Suprapubic skin (tissue), 4 donors: ENCODE measurements around the gene AVL9. TPM values are rescaled to one million over a fixed set of nuclear protein-coding genes. Genes with fewer than 3 reads are reported as not detected.

Source experiments
- DNase-seq, 2 donors: peaks; one replicate each; pipeline ENCODE4 v3.0.0-alpha.2; 2019; ENCODE audit warnings: low spot score in 2 of 2
- H3K27ac ChIP-seq: fragments of 200-600 bp; sonication (generic); one replicate; pipeline ENCODE4 v1.5.1; 2019
- H3K27me3 ChIP-seq: fragments of 200-600 bp; sonication (generic); one replicate; pipeline ENCODE4 v1.5.1; 2019
- H3K36me3 ChIP-seq: fragments of 200-600 bp; sonication (generic); one replicate; pipeline ENCODE4 v1.5.1; 2019
- H3K4me1 ChIP-seq: fragments of 200-600 bp; sonication (generic); one replicate; pipeline ENCODE4 v1.5.1; 2019
- H3K4me3 ChIP-seq: fragments of 200-600 bp; sonication (generic); one replicate; pipeline ENCODE4 v1.5.1; 2019; ENCODE audit warnings: mild to moderate bottlenecking
- H3K9me3 ChIP-seq: fragments of 200-600 bp; sonication (generic); one replicate; pipeline ENCODE4 v1.5.1; 2019
- CTCF ChIP-seq, 2 donors: fragments of 200-600 bp in 1 of 2; fragments of 450-650 bp in 1 of 2; sonication (generic) in 1 of 2; IDR thresholded peaks; one replicate each; pipeline ENCODE4 v1.5.1; 2016 to 2019; ENCODE audit warnings: antibody characterized with exemption in 2 of 2, mild to moderate bottlenecking in 1 of 2, moderate library complexity in 1 of 2
- EP300 ChIP-seq: sonication (generic); formaldehyde crosslinking; IDR thresholded peaks from one replicate; pipeline ENCODE4 v1.6.1; 2017; ENCODE audit warnings: antibody characterized with exemption
- POLR2A ChIP-seq, 2 donors: fragments of 450-650 bp; IDR thresholded peaks; one replicate each; pipeline ENCODE4 v1.6.1; 2017; ENCODE audit warnings: antibody characterized with exemption in 2 of 2, mild to moderate bottlenecking in 2 of 2, moderate library complexity in 2 of 2
- POLR2AphosphoS5 ChIP-seq, 3 donors: sonication (generic); formaldehyde crosslinking; IDR thresholded peaks; one replicate each; pipeline ENCODE4 v1.6.1; 2017; ENCODE audit warnings: antibody characterized with exemption in 3 of 3
- WGBS: methylation state at CpG from one replicate; pipeline ENCODE4 v1.1.5; 2018; 5-methylcytosine and 5-hydroxymethylcytosine counted together
- total RNA-seq, 4 donors: library from RNA; depleted of rRNA; stranded (reverse); fragments of >200 nt; gene quantifications; one replicate each; pipeline ENCODE4 v1.1.0, GENCODE V29; 2016

The AVL9 gene
- total RNA-seq, 4 donors from 2014 or later = 22.5 to 42.2 (median 24.8) TPM

- no peaks in the 10 kb centered on the region for H3K9me3 ChIP-seq
- H3K4me1 ChIP-seq = peaks cover 9% of the 10 kb centered on the region
- DNase-seq = no peak
These were observed 88.5 kb downstream of the AVL9 start for GRCh38 chr7:32583791-32584190.

GRCh38 chr7:32586291-32587221 lies 91.3 kb downstream of the AVL9 start:
- DNase-seq = no peak
- H3K36me3 ChIP-seq = peaks cover 61% of the 10 kb centered on the region
- peaks cover 9% of the 10 kb centered on the region for H3K4me1 ChIP-seq
- H3K27me3 ChIP-seq = no peaks in the 10 kb centered on the region
- no peak overlapping the region for H3K27ac ChIP-seq
- H3K9me3 ChIP-seq = no peaks in the 10 kb centered on the region
- TF ChIP-seq EP300 (no peak), CTCF (IDR thresholded peaks at IDR 0.05) (no peak), POLR2A (IDR thresholded peaks at IDR 0.05) (no peak), POLR2AphosphoS5 (IDR thresholded peaks at IDR 0.05) (no peak)
- H3K4me3 ChIP-seq = no peak overlapping the region
- 48% methylated on average over 5 of the region's 5 CpGs for WGBS

More at GRCh38 chr7:32583791-32584190, 88.5 kb downstream of the AVL9 start:
- no peak overlapping the region for H3K4me3 ChIP-seq
- WGBS = 81% methylated on average over 4 of the region's 4 CpGs
- no peaks in the 10 kb centered on the region for H3K27me3 ChIP-seq
- H3K27ac ChIP-seq = no peak overlapping the region
- peaks cover 73% of the 10 kb centered on the region for H3K36me3 ChIP-seq
- TF ChIP-seq EP300 (no peak), POLR2A (IDR thresholded peaks at IDR 0.05) (no peak), CTCF (IDR thresholded peaks at IDR 0.05) (no peak), POLR2AphosphoS5 (IDR thresholded peaks at IDR 0.05) (no peak)

GRCh38 chr7:32587411-32587948 lies 92.2 kb downstream of the AVL9 start:
- TF ChIP-seq CTCF (IDR thresholded peaks at IDR 0.05) (no peak), POLR2AphosphoS5 (IDR thresholded peaks at IDR 0.05) (no peak), POLR2A (IDR thresholded peaks at IDR 0.05) (no peak), EP300 (no peak)
- H3K4me1 ChIP-seq = peaks cover 9% of the 10 kb centered on the region
- WGBS = 61% methylated on average over 9 of the region's 9 CpGs
- no peak overlapping the region for H3K27ac ChIP-seq
- peaks cover 52% of the 10 kb centered on the region for H3K36me3 ChIP-seq
- no peaks in the 10 kb centered on the region for H3K27me3 ChIP-seq
- no peaks in the 10 kb centered on the region for H3K9me3 ChIP-seq
- no peak overlapping the region for H3K4me3 ChIP-seq
- DNase-seq = no peak

GRCh38 chr7:32588657-32589056 lies 93.4 kb downstream of the AVL9 start:
- H3K4me1 ChIP-seq = peaks cover 9% of the 10 kb centered on the region
- no peak overlapping the region for H3K27ac ChIP-seq
- 46% methylated on average over 2 of the region's 2 CpGs for whole genome bisulfite sequencing
- H3K9me3 ChIP-seq = no peaks in the 10 kb centered on the region
- DNase-seq = no peak
- H3K36me3 ChIP-seq = peaks cover 40% of the 10 kb centered on the region
- TF ChIP-seq POLR2A (IDR thresholded peaks at IDR 0.05) (no peak), EP300 (no peak)
- H3K4me3 ChIP-seq = no peak overlapping the region
- no peaks in the 10 kb centered on the region for H3K27me3 ChIP-seq

- no peak overlapping the region for H3K4me3 ChIP-seq
- no peak for TF ChIP-seq CTCF (IDR thresholded peaks at IDR 0.05)
- no peak for TF ChIP-seq EP300
- TF ChIP-seq POLR2AphosphoS5 (IDR thresholded peaks at IDR 0.05) = no peak
- no peak for TF ChIP-seq POLR2A (IDR thresholded peaks at IDR 0.05)
- H3K9me3 ChIP-seq = no peaks in the 10 kb centered on the region
- H3K27me3 ChIP-seq = no peaks in the 10 kb centered on the region
- no peak overlapping the region for H3K27ac ChIP-seq
- H3K4me1 ChIP-seq = peaks cover 3% of the 10 kb centered on the region
- peaks cover 10% of the 10 kb centered on the region for H3K36me3 ChIP-seq
- DNase-seq = no peak
- 85% methylated on average over 3 of the region's 3 CpGs for WGBS
These were observed 96.6 kb downstream of the AVL9 start for GRCh38 chr7:32591938-32592337.
